ENCODE results near the gene NPAS3.

NPAS3 gene

DNA sequence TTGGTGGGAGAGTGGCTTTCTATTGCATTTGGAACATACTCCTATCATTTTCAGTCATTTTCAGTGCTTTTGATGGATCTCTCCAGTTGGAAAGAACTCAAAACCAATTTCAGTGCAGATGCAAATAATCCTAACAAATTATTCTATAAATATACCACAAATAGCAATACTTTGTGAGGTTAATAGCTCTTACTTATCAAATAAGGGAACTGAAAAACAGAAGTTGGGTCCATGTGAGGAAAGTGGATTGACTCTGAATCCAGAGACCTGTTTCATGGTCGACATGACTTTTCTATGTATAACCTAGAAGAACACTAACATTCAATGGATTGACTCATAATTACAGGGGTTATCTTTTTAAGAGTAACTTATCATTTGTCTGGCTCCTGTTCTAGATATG is 763.6 kb downstream of the NPAS3 start:
- TF ChIP-seq GATA3 (IDR thresholded peaks at IDR 0.05; ENCODE audit: low read depth, low read length) (no peak), GATA2 (IDR thresholded peaks at IDR 0.05; ENCODE audit: low read depth, low read length) (no peak)

DNA sequence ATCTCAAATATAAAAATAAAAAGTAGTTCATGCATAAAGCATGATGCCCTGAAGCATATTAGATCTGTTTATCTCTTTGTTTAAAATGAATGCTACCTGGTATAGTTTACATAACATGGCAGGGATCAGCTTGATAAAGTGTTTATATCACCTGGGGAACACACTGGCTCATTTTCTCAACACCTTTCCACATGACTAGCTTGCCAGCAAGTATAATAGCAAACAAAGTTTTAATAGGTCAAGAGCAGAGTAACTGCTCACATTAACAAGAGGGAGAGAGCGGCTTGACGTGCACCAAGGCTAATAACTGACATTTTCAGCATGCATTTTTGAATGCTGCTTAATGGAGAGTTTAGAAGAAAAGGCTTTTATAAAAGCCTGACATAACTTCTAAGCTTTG is 765.8 kb downstream of the NPAS3 start:
- no peak for TF ChIP-seq GATA3 (IDR thresholded peaks at IDR 0.05; ENCODE audit: low read depth, low read length)
- no peak for TF ChIP-seq GATA2 (IDR thresholded peaks at IDR 0.05; ENCODE audit: low read depth, low read length)

DNA sequence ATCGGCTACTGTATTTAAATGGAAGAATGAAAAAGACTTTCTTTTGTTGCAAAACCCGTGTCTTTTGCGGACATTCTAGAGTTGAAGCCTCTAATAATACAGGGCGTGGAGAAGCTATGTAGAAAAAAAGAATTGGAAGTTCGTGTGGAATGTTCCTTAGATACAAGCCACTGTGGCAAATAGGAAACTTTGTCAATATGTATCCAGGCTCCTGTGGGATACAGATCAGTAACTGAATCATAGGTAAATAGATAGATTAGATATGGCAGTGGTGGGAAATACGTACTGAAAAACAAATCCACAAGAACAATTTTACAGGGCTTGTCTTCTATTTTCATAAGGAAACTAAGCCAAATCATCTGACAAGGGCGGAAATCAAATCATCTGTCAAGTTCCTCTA is 766.8 kb downstream of the NPAS3 start:
- TF ChIP-seq GATA2 (IDR thresholded peaks at IDR 0.05; ENCODE audit: low read depth, low read length) (no peak), GATA3 (IDR thresholded peaks at IDR 0.05; ENCODE audit: low read depth, low read length) (no peak)

DNA sequence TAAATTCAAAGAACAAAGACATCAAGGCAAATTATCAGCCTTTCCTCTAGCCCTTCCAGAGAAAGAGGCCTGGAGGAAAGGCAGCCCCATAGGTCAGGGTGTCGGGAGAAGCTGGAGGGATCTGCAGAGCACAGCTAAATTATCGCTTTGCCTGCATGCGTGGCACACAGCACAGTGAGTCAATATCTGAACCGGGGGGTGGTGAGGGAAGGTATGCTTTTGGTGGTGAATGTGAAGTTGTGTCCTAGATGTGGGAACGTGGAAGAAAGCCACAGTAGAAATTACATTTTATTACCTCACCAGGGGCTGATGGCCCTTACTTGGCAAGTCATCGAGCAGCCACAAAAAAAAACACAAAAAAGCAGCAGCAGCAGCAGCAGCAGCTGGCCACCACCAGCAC is 769.0 kb downstream of the NPAS3 start:
- TF ChIP-seq GATA3 (IDR thresholded peaks at IDR 0.05; ENCODE audit: low read depth, low read length) (no peak), GATA2 (IDR thresholded peaks at IDR 0.05; ENCODE audit: low read depth, low read length) (no peak)

DNA sequence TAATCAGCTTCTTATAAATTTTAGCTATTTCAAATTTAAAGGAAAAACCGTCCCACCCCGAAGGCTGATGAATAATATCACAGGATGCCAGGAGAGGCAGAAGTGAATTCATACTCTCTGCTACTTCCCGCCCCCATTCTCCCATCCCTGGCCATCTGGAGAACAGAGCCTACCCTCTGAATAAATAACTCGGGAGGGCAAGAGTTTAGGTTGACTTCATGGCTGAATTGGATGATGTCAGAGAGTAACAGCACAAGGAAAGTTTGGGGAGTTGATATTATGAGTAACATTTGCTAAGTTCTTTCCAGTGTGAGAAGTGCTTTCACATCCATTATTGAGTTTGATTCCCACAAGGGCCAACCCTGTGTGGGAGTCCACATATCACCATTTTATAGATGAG is 770.6 kb downstream of the NPAS3 start:
- TF ChIP-seq GATA2 (IDR thresholded peaks at IDR 0.05; ENCODE audit: low read depth, low read length) (no peak), GATA3 (IDR thresholded peaks at IDR 0.05; ENCODE audit: low read depth, low read length) (no peak)

DNA sequence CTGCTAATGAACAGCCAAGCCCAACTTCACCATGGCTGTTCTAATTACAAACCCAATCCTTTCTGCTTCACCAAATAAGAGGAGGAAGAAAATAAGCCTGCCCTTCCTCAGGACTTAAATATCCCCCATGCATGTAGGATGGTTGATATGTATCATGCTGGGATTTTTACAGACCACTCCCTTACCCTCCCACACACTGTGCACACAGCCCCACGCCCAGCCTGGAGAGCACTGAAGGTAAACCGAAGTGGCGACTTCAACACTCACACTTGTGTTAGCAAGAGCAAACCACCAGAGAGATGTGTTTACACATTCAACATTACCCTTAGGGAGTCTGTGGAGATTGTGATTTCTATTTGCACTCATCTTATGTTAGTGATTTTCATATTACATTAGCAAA is 771.0 kb downstream of the NPAS3 start:
- no peak for TF ChIP-seq GATA2 (IDR thresholded peaks at IDR 0.05; ENCODE audit: low read depth, low read length)
- TF ChIP-seq GATA3 (IDR thresholded peaks at IDR 0.05; ENCODE audit: low read depth, low read length) = no peak

DNA sequence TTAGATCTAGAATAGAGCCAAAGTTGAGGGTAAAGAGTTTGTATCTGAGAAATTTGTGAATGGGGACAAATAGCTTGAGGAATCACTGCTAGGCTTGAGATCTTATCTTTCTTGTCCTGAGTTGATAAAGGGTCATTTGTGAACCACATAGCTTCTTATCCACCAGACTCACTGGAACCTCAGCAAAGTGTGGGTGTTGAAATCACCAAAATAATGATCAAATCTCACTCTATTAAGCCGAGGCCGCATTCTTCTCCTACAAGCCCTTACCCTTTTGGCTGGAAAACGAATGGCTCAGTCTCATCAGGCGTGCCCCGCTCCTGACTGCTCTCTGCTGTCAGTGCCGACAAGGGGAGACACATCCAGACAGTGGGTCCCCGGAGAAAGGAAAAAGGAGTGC is 771.6 kb downstream of the NPAS3 start:
- TF ChIP-seq GATA2 (IDR thresholded peaks at IDR 0.05; ENCODE audit: low read depth, low read length) (no peak), GATA3 (IDR thresholded peaks at IDR 0.05; ENCODE audit: low read depth, low read length) (no peak)

DNA sequence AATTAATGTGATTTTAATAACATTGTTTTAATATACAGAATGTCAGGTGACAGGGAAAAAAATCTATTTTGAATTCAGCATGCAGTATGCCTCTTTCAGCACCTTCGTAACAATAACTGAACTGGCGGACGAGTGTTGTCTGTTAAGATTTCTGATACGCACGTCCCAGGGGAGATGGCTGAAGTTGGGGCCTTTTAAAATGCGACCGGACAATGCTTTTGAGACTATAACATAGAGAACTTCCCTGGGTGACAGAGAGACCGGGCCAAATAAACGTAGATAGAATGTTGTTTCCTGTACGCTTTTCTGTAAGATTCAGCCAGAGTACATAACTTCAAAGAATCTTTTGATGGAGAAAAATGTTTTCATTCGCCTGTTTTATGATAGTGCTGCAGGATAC is 772.5 kb downstream of the NPAS3 start:
- no peak for TF ChIP-seq GATA2 (IDR thresholded peaks at IDR 0.05; ENCODE audit: low read depth, low read length)
- no peak for TF ChIP-seq GATA3 (IDR thresholded peaks at IDR 0.05; ENCODE audit: low read depth, low read length)

DNA sequence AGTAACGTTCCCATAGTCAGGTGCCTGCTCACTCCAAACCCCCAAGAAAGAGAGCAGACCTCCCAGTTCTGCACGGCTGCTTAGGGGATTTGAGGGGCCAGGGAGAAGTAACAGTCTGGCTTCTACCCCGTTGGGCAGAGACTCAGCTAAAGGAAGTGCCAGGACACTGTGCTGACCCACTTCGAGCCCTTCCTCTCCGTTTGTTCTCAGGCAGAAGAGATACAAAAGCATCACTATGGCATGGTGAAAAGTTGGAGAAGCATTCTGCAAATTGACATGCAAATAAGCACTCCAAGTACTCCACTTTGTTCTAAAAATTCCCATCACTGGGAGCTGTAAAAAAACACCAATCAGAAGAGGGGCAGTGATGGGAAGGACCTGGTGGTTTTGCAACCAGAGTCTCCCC is 773.1 kb downstream of the NPAS3 start:
- TF ChIP-seq GATA3 (IDR thresholded peaks at IDR 0.05; ENCODE audit: low read depth, low read length) = no peak
- TF ChIP-seq GATA2 (IDR thresholded peaks at IDR 0.05; ENCODE audit: low read depth, low read length) = no peak

DNA sequence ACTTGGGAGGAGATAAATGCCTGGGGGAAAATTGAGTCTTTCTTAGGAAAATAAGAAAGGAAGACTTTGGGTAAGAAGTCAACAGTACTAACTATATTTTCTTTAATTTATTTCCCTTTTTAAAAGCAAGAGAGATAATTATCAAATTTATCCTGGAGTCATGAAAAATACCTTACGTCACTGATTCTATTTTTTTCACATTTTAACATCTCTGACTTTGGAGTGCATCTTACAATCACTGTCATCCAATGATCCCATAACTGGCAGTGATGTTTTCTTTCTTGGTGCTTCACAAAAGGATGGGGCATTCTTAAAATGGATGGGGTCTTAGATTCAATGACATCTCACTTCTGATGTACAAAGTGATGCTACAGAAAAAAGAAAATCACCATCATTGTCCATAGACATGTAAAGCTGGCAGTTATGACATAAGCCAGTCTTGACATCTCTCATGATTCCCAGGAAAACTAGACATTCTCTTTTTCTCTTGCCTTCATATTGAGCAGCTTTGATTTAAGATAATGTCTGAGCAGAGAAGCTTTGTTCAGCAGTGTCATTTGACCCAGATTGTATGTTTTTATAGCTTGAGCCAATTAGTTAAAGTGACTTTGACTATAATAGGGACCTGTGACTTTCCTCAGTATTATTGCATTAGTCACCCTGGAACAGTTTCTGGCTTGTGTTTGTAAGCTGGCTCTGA is 776.0 kb downstream of the NPAS3 start:
- TF ChIP-seq GATA3 (IDR thresholded peaks at IDR 0.05; ENCODE audit: low read depth, low read length) = no peak

DNA sequence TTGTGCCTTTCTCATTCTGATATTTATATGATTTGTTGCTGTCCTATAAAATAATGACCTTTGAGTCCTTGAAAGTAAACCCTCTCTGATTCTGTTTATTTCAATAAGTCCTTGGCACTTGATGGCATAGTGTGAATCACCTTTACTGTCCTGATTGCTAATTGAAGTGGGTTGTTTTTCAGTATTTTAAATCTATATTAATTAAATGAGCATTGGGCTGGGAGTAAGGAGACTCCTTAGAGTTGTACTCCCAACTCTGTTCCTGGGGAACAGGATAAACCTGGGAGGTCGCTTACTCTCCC is 776.5 kb downstream of the NPAS3 start:
- no peak for TF ChIP-seq GATA3 (IDR thresholded peaks at IDR 0.05; ENCODE audit: low read depth, low read length)
- TF ChIP-seq GATA2 (IDR thresholded peaks at IDR 0.05; ENCODE audit: low read depth, low read length) = no peak

DNA sequence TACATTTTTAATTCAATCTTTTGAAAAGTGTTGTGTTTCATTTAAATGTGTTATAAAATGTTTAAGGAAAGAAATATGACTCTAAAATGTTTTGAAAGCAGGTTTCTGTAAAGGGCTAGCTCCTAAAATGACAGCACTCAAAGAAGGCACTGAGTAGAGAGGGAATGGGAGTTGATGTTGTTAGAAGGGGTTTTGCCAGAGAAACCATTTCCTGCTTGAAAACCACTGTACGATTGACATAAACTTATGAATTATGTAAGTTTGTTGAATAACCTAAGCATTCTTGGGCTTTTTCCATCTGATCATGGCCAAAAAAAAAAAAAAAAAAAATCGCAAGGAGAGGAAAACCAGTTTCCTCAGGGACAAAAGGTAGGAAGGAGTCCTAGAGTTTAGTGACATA is 778.2 kb downstream of the NPAS3 start:
- TF ChIP-seq GATA2 (IDR thresholded peaks at IDR 0.05; ENCODE audit: low read depth, low read length) (no peak), GATA3 (IDR thresholded peaks at IDR 0.05; ENCODE audit: low read depth, low read length) (no peak)

DNA sequence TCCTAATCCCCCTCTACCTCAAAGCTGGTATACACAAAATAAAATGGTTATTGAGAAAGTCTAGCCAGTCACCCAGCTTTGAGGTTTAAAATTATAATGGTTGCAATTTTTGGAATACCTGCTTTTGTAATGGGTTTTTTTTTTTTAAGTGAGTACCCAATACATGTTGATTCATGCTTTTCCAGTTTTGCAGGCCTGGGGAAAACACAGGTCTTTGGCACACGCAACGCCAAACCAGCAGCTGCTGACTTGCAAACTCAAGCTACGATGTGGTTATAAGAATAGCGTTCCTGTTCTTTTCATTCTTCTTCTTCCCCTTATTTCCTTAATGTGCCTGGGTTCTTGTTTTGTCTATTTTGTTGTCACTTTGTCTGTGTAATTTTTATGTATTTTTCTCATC is 779.2 kb downstream of the NPAS3 start:
- TF ChIP-seq GATA2 (IDR thresholded peaks at IDR 0.05; ENCODE audit: low read depth, low read length) = no peak
- TF ChIP-seq GATA3 (IDR thresholded peaks at IDR 0.05; ENCODE audit: low read depth, low read length) = no peak

DNA sequence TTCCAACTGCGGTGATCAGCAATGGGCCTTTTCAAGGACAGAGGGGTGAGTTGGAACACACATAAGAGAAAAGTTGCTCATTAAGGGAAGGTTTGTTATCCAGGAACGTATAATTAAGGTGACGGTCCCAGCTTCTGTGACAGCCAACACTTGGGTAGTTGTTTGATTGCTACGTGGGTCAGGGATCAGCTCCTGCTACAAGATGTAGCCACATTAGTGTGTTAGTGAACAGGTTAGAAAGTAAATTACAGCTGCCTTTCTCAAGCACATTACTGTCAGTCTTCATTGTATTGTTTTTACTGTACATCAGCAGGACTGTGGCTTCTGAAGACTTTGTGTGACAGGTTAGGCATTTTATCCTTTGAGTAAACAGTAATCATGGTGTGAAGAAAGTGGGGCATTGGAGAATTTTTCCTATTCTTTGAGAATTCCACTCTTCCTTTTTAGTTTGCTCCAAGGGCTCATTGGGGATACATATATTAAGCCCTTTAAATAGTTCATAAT is 781.7 kb downstream of the NPAS3 start:
- no peak for TF ChIP-seq GATA3 (IDR thresholded peaks at IDR 0.05; ENCODE audit: low read depth, low read length)
- no peak for TF ChIP-seq GATA2 (IDR thresholded peaks at IDR 0.05; ENCODE audit: low read depth, low read length)

DNA sequence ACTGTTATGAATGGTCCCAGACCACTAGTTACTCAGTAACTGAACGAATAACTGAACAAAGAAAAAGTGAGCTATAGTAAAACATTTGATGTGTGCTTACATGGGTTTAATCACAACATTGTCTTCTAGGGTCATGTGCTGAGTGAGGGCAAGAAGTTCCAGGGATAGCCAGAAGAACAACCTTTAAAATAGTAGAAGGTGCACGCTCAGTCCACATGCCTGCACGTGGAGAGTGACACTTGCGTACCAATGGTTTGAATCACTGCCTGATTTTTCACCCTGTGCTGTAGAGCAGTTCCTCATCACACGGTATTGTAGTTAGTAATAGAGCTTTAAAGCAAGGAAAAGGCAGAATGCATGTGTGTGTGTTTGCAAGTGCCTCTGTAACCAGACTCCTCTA is 788.0 kb downstream of the NPAS3 start:
- TF ChIP-seq GATA2 (IDR thresholded peaks at IDR 0.05; ENCODE audit: low read depth, low read length) (no peak), GATA3 (IDR thresholded peaks at IDR 0.05; ENCODE audit: low read depth, low read length) (no peak)

DNA sequence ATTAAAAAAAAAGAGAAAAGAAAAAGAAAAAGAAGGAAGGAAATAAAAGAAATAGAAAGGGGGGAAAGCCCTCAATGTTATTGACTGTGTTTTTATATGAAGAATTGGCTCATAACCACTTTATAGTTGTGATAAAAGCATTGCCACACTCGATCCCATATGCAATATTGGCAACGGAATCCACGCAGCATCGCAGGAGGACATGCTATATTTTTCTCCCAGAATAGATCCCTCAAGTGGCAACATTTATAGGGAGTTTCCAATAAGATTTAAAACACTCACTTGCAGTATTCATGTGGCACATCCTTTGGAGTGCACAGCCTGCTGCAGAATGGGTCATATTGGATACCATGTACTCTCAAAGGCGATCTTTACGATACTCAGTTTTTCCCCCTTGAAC is 788.9 kb downstream of the NPAS3 start:
- no peak for TF ChIP-seq GATA3 (IDR thresholded peaks at IDR 0.05; ENCODE audit: low read depth, low read length)
- no peak for TF ChIP-seq GATA2 (IDR thresholded peaks at IDR 0.05; ENCODE audit: low read depth, low read length)
